Eye (tissue), 1 donor: ENCODE results near the gene MYO1D.
"Not testable (repeated sequence)": the region's sequence is repeated elsewhere in the genome, so short reads cannot be mapped to it uniquely, and the experiment has no call there.

Source experiments
- DNase-seq: peaks from one replicate; pipeline ENCODE4 v3.0.0-alpha.2; 2015

Gene MYO1D

GRCh38 chr17:32722733-32723132, 154.2 kb downstream of the MYO1D start:
- DNase-seq: no peak

GRCh38 chr17:32720671-32721070, 156.3 kb downstream of the MYO1D start:
- DNase-seq: no peak

- no peak for DNase-seq
Measured at GRCh38 chr17:32719689-32720088, 157.2 kb downstream of the MYO1D start.

GRCh38 chr17:32714922-32715321, 162.0 kb downstream of the MYO1D start:
- not testable (repeated sequence) for DNase-seq

- not testable (repeated sequence) for DNase-seq
Measured at GRCh38 chr17:32714206-32714605, 162.7 kb downstream of the MYO1D start.

- DNase-seq: no peak
Measured at GRCh38 chr17:32713081-32713480, 163.8 kb downstream of the MYO1D start.

- no peak for DNase-seq
Measured at GRCh38 chr17:32709562-32709961, 167.4 kb downstream of the MYO1D start.

GRCh38 chr17:32701871-32702270, 175.1 kb downstream of the MYO1D start:
- peak; percentile 21 for DNase-seq

GRCh38 chr17:32699247-32699646, 177.7 kb downstream of the MYO1D start:
- no peak for DNase-seq

GRCh38 chr17:32697728-32698625, 178.9 kb downstream of the MYO1D start:
- DNase-seq: no peak

GRCh38 chr17:32696426-32696825, 180.5 kb downstream of the MYO1D start:
- no peak for DNase-seq

- no peak for DNase-seq
Measured at GRCh38 chr17:32695864-32696263, 181.1 kb downstream of the MYO1D start.

GRCh38 chr17:32693194-32693897, 183.6 kb downstream of the MYO1D start:
- DNase-seq: peak; percentile 54

- no peak for DNase-seq
Measured at GRCh38 chr17:32692179-32692578, 184.7 kb downstream of the MYO1D start.

GRCh38 chr17:32689348-32689747, 187.6 kb downstream of the MYO1D start:
- DNase-seq: no peak

GRCh38 chr17:32688221-32688620, 188.7 kb downstream of the MYO1D start:
- no peak for DNase-seq

- no peak for DNase-seq
Measured at GRCh38 chr17:32684087-32684958, 192.6 kb downstream of the MYO1D start.

GRCh38 chr17:32673964-32674363, 203.0 kb downstream of the MYO1D start:
- no peak for DNase-seq

- no peak for DNase-seq
Measured at GRCh38 chr17:32672711-32673110, 204.2 kb downstream of the MYO1D start.

- no peak for DNase-seq
Measured at GRCh38 chr17:32671896-32672295, 205.0 kb downstream of the MYO1D start.

GRCh38 chr17:32664936-32665583, 211.9 kb downstream of the MYO1D start:
- DNase-seq: no peak

GRCh38 chr17:32660496-32660985, 216.4 kb downstream of the MYO1D start:
- DNase-seq: no peak
